ENCODE data around the gene DPY19L3.

DNA sequence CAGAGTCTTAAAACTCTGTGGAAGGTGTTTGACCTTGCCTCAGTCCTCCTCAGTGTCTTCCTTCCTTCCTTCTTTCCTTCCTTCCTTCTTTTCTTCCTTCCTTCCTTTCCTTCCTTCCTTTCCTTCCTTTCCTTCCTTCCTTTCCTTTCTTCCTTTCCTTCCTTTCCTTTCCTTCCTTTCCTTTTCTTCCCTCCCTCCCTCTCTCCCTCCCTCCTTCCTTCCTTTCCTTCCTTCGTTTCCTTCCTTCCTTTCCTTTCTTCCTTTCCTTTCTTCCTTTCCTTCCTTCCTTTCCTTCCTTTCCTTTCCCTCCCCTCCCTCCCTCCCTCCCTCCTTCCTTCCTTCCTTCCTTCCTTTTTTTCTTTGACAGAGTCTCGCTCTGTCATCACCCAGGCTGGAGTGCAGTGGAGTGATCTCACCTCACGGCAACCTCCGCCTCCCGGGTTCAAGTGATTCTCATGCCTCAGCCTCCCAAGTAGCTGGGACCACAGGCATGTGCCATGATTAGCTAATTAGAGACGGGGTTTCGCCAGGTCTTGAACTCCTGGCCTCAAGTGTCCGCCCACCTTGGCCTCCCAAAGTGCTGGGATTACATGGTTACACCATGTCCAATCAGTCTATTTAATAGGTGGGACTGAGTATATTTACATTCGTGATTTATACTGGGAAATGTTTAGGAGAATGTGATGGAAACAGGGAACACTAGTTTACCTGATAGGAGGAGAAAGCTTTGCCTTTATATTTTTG, 43.8 kb upstream of the DPY19L3 start:
- TF ChIP-seq, protein P1, sequence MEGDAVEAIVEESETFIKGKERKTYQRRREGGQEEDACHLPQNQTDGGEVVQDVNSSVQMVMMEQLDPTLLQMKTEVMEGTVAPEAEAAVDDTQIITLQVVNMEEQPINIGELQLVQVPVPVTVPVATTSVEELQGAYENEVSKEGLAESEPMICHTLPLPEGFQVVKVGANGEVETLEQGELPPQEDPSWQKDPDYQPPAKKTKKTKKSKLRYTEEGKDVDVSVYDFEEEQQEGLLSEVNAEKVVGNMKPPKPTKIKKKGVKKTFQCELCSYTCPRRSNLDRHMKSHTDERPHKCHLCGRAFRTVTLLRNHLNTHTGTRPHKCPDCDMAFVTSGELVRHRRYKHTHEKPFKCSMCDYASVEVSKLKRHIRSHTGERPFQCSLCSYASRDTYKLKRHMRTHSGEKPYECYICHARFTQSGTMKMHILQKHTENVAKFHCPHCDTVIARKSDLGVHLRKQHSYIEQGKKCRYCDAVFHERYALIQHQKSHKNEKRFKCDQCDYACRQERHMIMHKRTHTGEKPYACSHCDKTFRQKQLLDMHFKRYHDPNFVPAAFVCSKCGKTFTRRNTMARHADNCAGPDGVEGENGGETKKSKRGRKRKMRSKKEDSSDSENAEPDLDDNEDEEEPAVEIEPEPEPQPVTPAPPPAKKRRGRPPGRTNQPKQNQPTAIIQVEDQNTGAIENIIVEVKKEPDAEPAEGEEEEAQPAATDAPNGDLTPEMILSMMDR (IDR thresholded peaks at IDR 0.05; ENCODE audit: poor library complexity): no peak
- no peak for TF ChIP-seq EZH2 (IDR thresholded peaks at IDR 0.05; ENCODE audit: borderline replicate concordance)
